GM12891 (cell line): ENCODE data around the gene TAS2R8.

Experiments used
- POLR2A ChIP-seq: IDR thresholded peaks from 2 replicates; pipeline ENCODE4 v1.6.1; 2011; ENCODE audit warnings: low read depth, low read length, control low read depth
- POLR2AphosphoS5 ChIP-seq: IDR thresholded peaks from 2 replicates; pipeline ENCODE4 v1.6.1; 2011; ENCODE audit warnings: low read depth, low read length, control low read depth
- SPI1 ChIP-seq: IDR thresholded peaks from 2 replicates; pipeline ENCODE4 v1.6.1; 2011; ENCODE audit warnings: low read depth, low read length, control low read depth
- TAF1 ChIP-seq: IDR thresholded peaks from 2 replicates; pipeline ENCODE4 v1.6.1; 2011; ENCODE audit warnings: low read depth, low read length, control low read depth

DNA sequence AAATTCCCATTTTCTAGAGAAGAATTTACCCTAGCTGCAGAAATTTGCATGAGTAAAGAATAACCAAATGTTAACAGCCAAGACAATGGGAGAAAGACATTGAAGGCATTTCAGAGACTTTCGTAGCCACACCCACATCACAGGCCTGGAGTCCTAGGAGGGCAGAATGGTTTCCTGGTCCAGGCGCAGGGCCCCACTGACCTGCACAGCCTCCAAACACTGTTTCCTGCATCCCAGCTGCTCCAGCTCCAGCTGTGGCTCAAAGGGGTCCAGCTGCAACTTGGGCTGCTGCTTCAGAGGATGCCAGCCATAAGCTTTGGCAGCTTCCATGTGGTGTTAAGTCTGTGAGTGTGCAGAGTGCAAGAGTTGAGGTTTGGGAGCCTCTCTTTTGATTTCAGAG is 48.7 kb upstream of the TAS2R8 start:
- TF ChIP-seq POLR2A (no peak), SPI1 (no peak), POLR2AphosphoS5 (no peak), TAF1 (no peak)
